ENCODE results near the gene TRIM29.

Gene TRIM29

DNA sequence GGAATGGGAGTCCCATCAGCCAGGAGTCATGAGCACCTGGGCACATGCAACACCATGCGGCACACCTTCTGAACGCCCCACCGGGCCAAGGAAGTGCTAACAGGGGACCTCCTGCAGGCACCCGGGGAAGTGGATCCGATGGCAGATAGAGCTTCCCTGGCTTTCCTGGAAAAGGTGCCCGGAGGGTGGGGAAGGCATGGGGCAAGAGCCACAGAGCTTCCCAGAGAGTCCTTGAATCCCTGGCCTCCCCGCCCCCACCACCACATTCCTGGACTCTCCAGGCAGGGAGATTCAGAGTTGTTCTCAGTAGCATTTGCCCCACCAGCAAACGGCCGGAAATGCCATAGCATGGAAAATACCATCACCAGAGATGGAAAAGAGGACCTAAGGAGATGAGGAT, 8.3 kb downstream of the TRIM29 start:
- DNase-seq: peak in 3 of 42 donors; percentile 2 to 9 (median 6)
- intact Hi-C loops (cut with DNase I): no loop called here

DNA sequence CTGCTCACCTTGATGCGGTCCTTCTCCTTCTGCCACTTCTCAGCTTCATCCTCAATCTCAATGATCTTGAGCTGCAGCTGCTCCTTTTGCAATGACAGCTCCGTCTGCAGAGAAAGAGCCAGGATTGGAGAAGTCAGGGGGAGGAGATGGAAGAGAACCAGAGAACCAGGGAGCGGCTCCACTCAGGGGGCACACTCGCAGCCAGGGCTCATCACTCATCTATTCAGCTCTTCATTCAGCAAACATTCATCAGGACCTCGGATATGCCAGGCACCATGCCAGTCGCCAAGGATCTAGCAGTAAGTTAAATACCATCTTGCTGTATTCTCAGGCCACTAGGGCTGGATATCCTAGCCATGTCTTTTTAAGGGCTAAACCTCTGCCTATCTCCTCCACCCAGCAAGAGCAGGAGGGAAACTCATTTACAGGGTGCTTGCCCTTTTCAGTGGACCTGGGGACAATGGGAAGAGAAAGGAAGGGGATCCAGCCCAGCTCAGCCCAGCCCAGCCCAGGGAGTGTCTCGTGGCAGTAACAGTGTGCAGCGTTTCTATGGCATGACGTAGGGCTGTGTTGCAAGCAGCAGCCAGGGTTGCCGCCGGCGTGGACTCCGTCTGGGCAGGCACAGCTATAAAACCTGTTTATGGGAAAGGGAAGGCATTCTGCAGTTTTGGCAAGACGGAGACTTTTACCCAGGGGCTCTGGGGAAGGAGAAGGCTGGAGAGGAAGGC, 9.4 kb downstream of the TRIM29 start:
- intact Hi-C loops (cut with DNase I): no loop called here
- peak in 2 of 42 donors; percentile 15 to 37 for DNase-seq

DNA sequence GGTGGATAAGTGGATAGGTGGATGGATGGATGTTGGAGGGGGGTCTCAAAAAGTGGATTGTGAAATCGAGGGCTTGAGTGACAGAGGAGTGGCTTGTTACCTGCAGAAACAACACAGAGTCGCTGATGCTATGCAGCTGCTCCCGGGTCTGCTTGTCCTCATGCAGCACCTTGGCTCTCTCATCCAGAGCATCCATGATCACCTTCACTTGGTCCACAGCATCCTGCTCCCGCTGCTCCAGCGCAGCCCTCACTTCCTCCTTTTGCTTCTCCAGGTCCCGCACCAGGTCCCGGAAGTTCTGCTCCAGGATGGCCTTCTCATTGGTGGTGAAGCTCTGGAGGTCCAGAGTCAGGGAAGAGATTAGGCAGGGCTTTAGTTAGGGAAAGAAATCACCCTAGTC, 10.7 kb downstream of the TRIM29 start:
- intact Hi-C loops (cut with DNase I): no loop called here
- DNase-seq: no peak

DNA sequence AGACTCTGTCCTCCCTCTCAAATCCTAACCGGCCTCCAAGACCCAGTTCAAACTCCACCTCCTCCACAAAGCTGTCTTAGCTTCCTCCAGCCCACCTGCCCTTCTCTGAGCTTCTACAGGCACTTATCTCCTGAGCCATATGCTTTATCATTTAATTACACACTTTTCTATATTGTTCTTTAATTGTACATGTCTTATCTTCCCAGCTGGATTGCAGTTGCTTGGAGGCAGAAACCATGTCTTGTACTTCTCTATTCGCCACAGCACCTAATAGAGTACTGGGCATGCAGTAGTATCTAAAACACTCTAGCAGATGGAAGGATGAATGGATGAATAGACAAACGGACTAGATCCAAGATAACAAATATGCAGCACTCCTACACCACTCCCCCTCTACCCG, 11.3 kb downstream of the TRIM29 start:
- intact Hi-C loops (cut with DNase I): no loop called here
- no peak for DNase-seq

GRCh38 chr11:120125509-120125908, 12.4 kb downstream of the TRIM29 start:
- DNase-seq: no peak
- intact Hi-C loops (cut with DNase I): no loop called here

DNA sequence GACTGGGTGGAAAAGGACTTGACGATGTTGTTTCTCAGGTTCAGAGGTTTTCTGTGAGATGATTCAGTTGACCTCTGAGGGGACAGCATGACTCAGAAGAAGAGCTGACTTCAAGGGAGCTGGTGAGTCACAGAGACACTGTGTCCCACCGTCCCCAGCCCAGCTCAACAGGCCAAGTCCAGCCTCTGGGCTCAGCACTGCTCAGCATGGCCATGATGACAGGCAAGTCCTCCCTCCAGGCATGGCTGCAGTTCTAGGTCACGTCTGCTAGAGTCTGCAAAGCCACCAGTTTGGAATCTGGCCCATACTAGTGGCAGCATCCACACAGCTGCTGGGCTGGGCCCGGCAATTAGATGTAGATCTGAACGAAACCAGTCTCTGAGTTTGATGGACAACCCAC, 12.9 kb downstream of the TRIM29 start:
- peak in 15 of 42 donors; percentile 13 to 50 (median 25) for DNase-seq
- intact Hi-C loops (cut with DNase I): no loop called here

DNA sequence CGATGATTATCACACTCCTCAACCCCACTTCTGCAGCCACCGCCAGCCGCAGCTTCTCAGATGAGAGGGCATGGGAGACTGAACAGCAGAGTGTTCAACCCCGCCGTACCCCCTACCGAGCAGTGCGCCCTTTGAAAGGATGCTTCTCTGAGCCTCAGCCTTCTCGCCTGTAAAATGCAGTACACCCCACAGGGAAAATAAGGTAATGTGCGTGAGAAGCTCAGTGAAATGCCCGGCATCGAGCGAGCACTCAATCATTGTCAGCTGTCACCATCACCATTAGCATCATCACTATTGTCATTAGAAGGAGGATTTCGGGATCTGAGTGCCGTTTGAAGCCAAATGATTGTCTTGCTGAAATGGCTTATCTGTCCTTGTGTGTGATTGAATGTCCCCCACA, 13.6 kb downstream of the TRIM29 start:
- DNase-seq: no peak
- intact Hi-C loops (cut with DNase I): no loop called here

DNA sequence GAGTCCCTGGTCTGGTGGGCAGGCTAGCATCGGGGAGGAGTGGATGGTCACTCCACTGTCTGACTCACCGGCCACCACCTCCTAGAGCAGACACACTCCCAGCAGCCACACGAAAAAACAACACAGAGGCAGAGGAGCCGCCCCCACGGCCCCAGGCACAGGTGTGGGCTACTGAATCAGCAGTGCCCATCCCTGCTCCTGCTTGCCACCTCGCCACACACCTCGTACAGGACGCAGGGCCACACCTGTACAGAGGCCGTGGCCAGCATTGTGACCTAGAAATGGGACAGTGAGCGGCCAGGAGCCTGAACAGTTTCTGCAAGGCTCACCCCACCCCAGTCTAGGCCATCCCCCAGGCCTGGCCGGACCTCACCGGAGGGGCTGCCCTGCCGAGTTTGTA, 14.0 kb downstream of the TRIM29 start:
- DNase-seq: no peak
- intact Hi-C loops (cut with DNase I): no loop called here

DNA sequence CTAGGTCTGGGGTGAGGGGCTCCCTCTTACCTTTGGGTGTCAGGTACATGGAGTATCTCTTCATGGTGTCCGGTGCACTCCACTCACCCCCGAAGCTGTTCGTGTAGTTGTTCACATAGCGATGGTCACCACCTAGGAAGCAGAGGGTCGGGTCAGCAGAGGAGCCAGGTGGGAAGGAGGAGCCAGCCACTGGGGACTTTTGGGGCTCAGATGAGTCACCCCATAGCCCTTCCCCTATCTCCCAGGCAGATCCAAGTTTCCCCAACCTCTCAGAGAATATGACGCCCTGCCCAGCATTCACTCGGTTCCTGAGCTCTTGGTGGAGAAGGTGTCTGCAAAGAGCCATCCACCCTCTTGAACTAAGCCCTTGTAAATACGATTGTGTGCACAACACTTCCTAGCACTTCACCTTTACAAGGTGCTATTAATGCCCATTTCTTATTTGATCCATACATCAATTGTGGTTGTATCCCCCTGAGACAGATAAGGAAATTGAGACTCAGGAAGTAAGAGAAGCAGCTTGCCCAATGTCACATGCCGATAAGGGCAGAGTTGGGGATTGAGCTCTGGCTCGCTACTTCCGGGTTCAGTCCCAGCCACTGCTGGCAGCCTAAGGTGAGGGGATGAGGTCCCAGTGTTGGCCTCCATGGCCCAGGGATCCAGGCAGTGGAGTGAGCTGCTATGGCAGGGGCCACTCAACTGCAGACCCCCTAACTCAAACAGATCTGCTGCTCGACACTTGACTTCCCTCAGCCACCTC, 14.8 kb downstream of the TRIM29 start:
- DNase-seq: no peak
- intact Hi-C loops (cut with DNase I): no loop called here

- no peak for DNase-seq
These were observed 15.9 kb downstream of the TRIM29 start for GRCh38 chr11:120121914-120122473.

DNA sequence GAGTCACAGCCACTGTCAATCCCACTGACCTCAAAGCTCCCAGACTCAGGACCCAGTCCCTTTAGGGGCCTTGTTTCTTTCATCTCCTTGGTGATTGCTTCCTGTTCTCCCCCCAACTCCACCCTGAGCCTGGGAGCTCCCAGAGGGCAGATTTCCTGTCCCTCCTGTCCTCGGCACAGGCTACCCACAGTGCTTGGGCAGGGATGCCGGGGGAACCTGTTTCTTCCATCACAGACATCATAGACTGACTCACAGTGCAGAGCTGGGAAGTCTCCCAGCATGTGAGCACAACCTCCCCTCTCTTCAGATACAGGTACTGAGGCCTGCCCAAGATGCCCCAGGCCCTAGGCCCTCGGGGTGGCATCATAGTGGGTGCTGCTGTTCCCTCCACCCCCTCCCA, 16.6 kb downstream of the TRIM29 start:
- no peak for DNase-seq
- intact Hi-C loops (cut with DNase I): no loop called here

More at GRCh38 chr11:120121914-120122473, 15.9 kb downstream of the TRIM29 start:
- intact Hi-C loops (cut with DNase I): no loop called here

- intact Hi-C loops (cut with DNase I): no loop called here
- DNase-seq: no peak
These were observed 17.0 kb downstream of the TRIM29 start for GRCh38 chr11:120120805-120121335.

DNA sequence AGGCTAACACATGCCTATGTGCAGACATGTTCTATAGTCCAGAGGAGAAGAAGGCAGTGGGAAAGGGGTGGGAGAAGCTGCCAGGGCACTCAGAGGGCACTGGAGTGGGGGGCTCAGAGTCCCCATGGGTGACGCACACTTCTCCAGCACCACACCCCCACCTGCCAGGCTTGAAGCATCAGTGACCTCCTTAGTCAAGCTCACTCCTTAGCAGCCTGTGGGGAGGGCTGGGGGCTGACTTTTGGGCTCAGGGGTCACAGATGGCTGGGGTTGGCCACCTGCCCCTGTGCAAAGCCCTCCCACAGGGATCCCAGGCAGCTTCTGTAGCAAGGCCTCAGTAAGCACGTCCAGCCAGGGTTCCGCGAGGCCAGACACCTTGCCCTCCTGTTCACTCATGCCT, 18.8 kb downstream of the TRIM29 start:
- intact Hi-C loops (cut with DNase I): no loop called here
- DNase-seq: no peak

- no peak for DNase-seq
- intact Hi-C loops (cut with DNase I): no loop called here
These were observed 19.9 kb downstream of the TRIM29 start for GRCh38 chr11:120117991-120118390.

GRCh38 chr11:120116966-120117365, 20.9 kb downstream of the TRIM29 start:
- intact Hi-C loops (cut with DNase I): no loop called here
- DNase-seq: no peak

DNA sequence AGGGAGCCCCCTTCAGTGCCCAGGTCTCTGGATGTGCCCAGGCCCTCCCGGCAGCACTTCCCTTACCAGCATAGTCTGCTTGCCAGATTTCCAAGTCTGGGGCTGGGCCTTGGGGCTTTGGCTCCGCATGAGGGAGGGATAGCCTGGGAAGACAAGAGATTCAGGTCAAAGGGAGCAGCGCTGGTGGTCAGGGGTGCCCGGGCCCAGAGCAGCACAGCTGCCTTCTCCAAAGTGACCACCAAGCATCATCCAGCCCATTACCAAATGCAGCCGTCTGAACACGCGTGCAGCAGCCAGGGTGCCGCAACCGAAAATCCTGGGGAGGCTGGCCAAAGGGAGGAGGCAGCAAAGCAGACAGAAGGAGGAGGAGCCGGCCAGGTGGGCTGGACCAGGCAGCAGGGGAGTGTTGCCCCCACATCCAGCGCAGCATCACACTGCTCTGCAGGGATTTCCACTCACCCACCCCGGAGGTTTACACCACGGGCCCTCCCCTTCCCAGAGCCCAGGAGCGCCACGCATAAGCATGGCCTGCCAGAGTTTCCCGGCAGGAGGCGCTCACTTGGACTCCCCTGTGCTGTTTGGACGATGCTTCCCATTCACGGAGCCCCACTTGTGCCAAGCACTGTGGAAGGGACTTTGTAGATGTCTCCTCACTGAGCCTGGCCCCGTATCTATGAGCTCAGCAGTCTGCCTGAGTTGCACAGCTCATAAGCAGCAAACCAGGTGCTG, 22.5 kb downstream of the TRIM29 start:
- intact Hi-C loops (cut with DNase I): no loop called here
- DNase-seq: no peak

GRCh38 chr11:120112174-120112796, 25.6 kb downstream of the TRIM29 start:
- intact Hi-C loops (cut with DNase I): no loop called here

GRCh38 chr11:120109531-120109930, 28.4 kb downstream of the TRIM29 start:
- intact Hi-C loops (cut with DNase I): loop anchor here (2.0 to 5.0 kb wide), 3 partner anchors 97 to 441 kb away; partner anchors contain the start of gene NECTIN1
- DNase-seq: no peak

More at GRCh38 chr11:120112174-120112796, 25.6 kb downstream of the TRIM29 start:
- DNase-seq: no peak

- DNase-seq: no peak
- intact Hi-C loops (cut with DNase I): loop anchor here (2.0 to 5.0 kb wide), 3 partner anchors 96 to 440 kb away; partner anchors contain the start of gene NECTIN1
These were observed 29.1 kb downstream of the TRIM29 start for GRCh38 chr11:120108785-120109168.
